ENCODE results near the gene TP53TG3D.
"Not testable (repeated sequence)": the region's sequence is repeated elsewhere in the genome, so short reads cannot be mapped to it uniquely, and the experiment has no call there.

Gene TP53TG3D, protein sequence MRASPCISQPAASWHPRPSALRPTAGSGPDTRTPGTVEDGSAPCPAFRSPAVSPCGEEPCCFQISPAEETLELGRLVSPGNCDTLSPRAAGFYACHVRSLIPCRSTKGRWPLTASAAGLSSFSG

DNA sequence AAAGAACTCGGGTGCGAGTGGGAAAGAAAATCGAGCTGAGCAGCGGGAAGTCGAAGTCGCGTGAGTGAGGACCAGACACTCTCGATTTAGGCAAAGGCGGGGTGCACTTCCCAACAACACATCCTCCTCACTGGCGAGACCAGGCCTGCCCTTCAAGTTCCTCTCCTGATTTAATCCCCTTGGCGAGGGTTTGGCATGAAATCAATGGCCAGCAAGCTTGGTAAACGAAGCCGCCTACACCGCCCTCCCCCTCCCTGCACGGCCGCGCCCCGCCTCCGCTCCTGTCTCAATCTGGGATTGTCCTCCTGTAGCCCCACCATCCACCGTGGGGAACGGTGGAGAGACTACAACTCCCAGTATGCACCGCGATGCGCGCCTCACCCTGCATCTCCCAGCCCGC lies at the start of gene TP53TG3D:
Gene TP53TG3D (plus strand): TSS at position 301 of the 400 bp plus-strand sequence. CDS start 68 bp downstream, at position 369.
- DNase-seq = not testable (repeated sequence)

DNA sequence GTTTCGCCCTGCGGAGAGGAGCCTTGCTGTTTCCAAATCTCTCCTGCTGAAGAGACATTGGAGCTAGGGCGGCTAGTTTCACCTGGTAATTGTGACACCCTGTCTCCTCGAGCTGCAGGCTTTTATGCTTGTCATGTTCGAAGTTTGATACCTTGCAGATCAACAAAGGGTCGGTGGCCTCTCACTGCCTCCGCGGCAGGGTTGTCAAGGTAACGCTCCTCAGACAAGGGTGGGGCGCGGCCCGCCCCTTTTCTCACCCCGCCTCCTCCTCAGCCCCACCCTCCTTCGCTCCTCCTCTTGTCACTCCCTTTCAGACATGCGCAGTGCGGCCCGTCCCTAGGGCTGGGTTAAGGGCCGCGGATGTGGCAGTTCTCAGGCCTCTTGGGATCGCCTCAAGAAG lies 421 bp downstream of the TP53TG3D start:
- DNase-seq = not testable (repeated sequence)

DNA sequence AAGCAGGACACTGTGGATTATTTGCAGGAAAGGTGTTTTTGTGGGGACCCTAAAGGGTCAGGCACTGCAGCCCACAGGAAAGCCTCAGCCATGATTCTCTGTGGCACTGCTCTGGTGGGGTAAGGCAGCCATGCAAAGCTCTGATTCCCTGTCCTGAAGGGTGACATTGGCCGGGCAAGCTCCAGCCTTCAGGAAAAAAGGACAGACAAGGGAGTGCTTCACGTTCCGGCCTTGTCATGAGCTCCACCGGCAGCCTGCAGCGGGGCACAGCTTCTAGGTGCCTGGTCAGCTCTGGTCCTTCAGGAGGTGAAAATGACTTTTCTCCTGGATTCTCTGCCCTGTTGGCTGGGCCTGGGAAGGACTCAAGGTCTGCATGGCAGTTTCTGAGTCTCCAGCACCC lies 8.4 kb downstream of the TP53TG3D start:
- not testable (repeated sequence) for DNase-seq

DNA sequence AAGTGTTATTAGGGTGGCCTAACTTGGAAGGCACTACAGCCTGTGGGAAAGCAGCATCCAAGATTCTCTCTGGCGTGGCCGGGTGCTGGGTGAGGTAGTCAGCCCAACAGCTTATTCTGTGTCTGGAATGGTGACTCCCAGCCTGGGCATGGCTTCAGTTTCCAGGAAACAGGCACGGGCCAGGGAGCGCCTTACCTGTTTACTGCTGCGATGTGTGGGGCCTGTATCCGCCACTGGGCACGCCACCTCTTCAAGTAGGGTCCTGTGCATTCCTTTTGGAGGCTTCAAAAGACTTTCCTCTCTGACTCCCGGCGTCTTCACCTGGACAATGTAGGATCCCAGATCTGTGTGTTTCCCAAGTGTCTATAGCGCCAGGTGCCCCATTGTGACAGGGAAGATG lies 10.5 kb downstream of the TP53TG3D start:
- DNase-seq = not testable (repeated sequence)

DNA sequence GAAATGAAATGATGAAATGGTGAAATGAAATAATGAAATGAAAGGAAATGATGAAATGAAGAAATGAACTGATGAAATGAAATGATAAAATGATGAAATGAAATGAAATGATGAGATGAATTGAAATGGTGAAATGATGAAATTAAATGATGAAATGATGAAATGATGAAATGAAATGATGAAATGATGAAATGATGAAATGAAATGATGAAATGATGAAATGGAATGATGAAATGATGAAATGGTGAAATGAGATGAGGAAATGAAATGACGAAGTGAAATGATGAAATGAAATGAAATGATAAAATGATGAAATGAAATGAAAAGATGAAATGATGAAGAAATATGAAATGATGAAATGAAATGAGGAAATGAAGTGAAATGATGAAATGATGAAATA lies 28.8 kb downstream of the TP53TG3D start:
- DNase-seq = not testable (repeated sequence)

DNA sequence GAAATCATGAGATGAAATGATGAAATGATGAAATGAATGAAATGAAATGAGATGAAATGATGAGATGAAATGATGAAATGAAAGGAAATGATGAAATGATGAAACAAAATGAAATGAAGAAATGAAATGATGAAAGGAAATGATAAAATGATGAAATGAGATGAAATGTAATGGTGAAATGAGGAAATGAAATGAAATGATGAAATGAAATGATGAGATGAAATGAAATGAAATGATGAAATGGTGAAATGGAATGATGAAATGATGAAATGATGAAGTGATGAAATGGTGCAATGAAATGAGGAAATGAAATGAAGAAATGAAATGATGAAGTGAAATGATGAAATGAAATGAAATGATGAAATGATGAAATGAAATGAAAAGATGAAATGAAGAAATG lies 29.9 kb downstream of the TP53TG3D start:
- DNase-seq = not testable (repeated sequence)

DNA sequence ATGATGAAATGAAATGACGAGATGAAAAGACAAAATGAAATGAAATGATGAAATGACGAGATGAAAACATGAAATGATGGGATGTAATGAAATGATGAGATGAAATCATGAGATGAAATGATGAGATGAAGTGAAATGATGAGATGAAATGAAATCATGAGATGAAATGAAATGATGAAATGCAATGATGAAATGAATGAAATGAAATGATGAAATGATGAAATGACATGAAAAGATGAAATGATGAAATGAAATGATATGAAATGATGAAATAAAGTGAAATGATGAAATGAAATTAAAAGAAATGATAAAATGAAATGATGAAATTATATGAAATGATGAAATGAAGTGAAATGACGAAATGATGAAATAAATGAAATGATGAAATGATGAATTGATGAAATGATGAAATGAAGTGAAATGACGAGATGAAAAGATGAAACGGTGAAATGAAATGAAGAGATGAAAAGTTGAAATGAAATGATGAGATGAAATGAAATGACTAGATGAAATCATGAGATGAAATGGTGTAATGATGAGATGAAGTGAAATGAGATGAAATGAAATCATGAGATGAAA lies 30.9 kb downstream of the TP53TG3D start:
- DNase-seq = not testable (repeated sequence)

DNA sequence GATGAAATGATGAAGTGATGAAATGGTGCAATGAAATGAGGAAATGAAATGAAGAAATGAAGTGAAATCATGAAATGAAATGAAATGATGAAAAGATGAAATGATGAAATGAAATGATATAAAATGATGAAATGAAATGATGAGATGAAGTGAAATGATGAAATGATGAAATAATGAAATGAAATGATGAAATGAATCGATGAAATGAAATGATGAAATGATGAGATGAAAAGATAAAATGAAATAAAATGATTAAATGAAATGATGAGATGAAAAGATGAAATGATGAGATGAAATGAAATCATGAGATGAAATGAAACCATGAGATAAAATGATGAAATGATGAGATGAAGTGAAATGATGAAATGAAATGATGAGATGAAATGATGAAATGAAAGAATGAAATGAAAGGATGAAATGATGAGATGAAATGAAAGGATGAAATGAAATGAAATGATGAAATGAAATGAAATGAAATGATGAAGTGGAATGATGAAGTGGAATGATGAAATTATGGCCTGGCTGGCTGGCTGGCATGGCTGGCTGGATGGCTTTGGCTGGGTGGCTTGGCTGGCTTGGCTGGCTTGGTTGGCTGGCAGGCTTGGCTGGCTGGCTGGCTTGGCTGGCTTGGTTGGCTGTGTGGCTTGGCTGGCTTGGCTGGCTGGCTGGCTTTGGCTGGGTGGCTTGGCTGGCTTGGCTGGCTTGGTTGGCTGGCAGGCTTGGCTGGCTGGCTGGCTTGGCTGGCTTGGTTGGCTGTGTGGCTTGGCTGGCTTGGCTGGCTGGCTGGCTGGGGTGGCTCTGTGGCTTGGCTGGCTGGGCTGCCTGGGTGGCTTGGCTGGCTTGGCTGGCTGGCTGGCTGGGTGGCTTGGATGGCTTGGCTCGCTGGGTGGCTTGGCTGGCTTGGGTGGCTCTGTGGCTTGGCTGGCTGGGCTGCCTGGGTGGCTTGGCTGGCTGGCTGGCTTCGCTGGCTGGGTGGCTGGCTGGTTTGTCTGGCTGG lies 32.0 kb downstream of the TP53TG3D start:
- DNase-seq = not testable (repeated sequence)

DNA sequence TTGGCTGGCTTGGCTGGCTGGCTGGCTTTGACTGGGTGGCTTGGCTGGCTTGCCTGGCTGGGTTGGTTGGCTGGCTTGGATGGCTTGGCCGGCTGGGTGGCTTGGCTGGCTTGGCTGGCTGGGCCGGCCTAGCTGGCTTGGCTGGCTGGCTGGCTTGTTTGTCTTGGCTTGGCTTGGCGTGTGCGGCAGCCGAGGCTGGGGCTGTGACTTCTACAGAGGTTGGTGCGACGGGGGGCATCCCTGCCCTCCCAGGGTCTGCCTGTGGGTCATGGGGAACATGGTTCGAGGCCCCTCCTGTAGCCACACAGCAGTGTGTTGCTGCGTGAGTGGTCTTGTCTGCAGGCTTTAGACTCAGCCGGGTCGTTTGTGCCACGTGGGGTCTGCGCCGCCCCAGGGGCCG lies 33.1 kb downstream of the TP53TG3D start:
- DNase-seq = not testable (repeated sequence)

DNA sequence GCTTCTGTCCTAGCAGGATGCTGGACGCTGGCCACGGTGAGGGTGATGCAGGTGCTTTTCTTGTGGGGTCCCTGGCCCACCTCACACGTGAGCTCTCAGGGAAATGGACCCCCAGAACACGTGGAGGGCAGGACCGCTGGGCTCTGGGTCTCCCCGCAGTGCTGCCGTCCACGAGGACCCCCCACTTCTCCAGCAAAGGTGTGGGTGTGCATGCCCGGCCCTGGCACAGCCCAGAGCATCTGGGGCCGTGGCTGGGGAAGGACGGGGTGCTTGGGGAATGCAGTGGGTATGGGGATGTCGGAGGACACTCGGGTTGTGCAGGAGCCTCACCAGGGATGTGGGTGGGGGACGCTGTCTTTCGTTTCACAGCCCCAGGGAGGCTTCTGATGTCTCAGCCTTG lies 34.7 kb downstream of the TP53TG3D start:
- not testable (repeated sequence) for DNase-seq

DNA sequence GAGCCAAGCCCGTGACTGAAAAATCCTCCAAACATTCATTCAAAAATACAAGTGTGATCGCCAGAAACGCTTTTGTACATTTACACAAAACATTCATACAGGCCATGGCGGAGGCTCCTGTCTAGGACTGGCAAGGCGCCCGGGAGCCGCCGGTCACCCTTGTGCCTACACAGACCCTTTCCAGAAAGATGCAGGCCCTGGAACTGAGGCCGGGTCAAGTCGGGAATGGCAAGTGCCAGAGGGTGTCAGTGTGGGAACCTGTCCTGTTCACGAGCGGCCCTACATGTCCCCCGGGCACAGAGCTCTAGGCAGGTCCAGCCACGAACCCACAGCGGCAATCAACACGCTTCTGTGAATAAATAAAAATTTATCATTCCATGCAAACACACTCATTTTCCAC lies 36.1 kb downstream of the TP53TG3D start:
- DNase-seq = not testable (repeated sequence)

DNA sequence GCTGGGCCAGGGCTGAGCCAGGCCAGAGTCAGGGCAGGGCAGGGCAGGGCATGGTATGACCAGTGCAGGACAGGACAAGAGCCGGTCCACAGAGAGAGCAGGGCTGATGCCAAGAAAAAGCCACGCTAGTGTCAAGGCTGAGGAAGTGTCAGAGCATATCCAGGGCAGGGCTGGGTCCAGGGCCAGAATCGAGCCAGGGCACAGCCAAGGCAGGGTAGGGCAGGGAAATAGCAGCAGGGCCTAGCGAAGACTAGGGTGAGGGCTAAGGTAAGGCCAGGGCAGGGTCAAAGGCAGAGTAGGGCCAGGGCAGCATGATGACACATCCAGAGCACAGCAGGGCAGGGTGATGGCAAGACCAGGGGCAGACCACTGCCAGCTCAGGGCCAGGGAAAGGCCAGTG lies 49.7 kb downstream of the TP53TG3D start:
- not testable (repeated sequence) for DNase-seq
